Measurements from ENCODE around the gene TWNK. TPM values are rescaled to one million over a fixed set of nuclear protein-coding genes. Genes with fewer than 3 reads are reported as not detected.

The TWNK gene
- total and polyA plus RNA-seq, 7 donors = 11.0 to 29.0 (median 20.0) TPM

DNA sequence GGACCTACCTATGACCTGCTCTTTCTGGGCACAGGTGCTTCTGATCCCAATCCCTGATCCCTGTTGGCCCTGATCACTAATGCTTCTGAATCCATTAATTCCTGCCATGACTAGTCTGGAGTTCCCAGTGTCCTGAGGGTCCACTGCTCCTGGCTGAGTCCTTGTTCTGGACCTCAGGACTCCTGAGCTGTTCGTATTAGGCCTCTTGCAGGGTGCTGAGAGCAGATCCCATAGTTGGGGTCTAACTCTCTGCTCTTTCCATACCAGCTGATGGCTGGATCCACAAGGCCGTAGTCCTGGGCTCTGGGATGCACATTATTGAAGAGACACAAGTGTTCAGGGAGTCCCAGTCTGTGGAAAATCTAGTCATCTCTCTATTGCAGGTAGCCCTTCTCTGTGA, 7.0 kb upstream of the TWNK start:
- TF ChIP-seq, protein P1, sequence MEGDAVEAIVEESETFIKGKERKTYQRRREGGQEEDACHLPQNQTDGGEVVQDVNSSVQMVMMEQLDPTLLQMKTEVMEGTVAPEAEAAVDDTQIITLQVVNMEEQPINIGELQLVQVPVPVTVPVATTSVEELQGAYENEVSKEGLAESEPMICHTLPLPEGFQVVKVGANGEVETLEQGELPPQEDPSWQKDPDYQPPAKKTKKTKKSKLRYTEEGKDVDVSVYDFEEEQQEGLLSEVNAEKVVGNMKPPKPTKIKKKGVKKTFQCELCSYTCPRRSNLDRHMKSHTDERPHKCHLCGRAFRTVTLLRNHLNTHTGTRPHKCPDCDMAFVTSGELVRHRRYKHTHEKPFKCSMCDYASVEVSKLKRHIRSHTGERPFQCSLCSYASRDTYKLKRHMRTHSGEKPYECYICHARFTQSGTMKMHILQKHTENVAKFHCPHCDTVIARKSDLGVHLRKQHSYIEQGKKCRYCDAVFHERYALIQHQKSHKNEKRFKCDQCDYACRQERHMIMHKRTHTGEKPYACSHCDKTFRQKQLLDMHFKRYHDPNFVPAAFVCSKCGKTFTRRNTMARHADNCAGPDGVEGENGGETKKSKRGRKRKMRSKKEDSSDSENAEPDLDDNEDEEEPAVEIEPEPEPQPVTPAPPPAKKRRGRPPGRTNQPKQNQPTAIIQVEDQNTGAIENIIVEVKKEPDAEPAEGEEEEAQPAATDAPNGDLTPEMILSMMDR (IDR thresholded peaks at IDR 0.05) = no peak
- WGBS, 3 donors = 89 to 98% (median 92%) methylated on average over 2 of the region's 2 CpGs
- Histone ChIP-seq H3K27ac (no peak overlapping the region), H3K4me1 (no peaks in the 10 kb centered on the region), H3K36me3 (ENCODE audit: insufficient read depth in 1 of 2, low read depth in 1 of 2) (peaks cover 0 to 68% of the 10 kb centered on the region in 2 donors), H3K27me3 (ENCODE audit: insufficient read depth in 3 of 3, low read length in 2 of 3) (no peaks in the 10 kb centered on the region), H3K4me3 (no peak overlapping the region), H3K9me3 (no peaks in the 10 kb centered on the region)
- no peak for ATAC-seq
- peak in 1 of 2 donors; percentile 1 for DNase-seq
- intact Hi-C loops (cut with DNase I) = no loop called here

DNA sequence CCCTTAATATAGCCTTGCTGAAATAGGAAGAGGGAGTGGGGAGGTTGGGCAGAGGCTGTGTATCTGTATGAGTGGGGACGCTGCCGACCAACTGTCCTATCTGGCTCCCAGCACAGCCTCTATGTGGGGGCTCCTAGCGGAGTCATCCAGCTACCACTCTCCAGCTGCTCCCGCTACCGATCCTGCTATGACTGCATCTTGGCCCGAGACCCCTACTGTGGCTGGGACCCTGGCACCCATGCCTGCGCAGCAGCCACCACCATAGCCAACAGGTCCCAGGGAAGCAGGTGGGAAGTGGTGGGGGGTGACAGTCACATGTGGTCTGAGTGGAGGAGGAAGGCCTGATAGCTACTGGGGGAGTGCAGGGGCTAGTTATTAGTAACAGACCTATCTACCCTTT, 6.6 kb upstream of the TWNK start:
- Histone ChIP-seq H3K27ac (no peak overlapping the region), H3K36me3 (ENCODE audit: insufficient read depth in 1 of 2, low read depth in 1 of 2) (peaks cover 0 to 72% of the 10 kb centered on the region in 2 donors), H3K4me3 (no peak overlapping the region), H3K27me3 (ENCODE audit: insufficient read depth in 3 of 3, low read length in 2 of 3) (no peaks in the 10 kb centered on the region), H3K4me1 (no peaks in the 10 kb centered on the region), H3K9me3 (no peaks in the 10 kb centered on the region)
- intact Hi-C loops (cut with DNase I) = no loop called here
- TF ChIP-seq, protein P1 (IDR thresholded peaks at IDR 0.05) = no peak
- WGBS, 3 donors = 87 to 95% (median 93%) methylated on average over 7 of the region's 7 CpGs
- DNase-seq (peak in 1 of 2 donors; percentile 32), ATAC-seq (no peak)

DNA sequence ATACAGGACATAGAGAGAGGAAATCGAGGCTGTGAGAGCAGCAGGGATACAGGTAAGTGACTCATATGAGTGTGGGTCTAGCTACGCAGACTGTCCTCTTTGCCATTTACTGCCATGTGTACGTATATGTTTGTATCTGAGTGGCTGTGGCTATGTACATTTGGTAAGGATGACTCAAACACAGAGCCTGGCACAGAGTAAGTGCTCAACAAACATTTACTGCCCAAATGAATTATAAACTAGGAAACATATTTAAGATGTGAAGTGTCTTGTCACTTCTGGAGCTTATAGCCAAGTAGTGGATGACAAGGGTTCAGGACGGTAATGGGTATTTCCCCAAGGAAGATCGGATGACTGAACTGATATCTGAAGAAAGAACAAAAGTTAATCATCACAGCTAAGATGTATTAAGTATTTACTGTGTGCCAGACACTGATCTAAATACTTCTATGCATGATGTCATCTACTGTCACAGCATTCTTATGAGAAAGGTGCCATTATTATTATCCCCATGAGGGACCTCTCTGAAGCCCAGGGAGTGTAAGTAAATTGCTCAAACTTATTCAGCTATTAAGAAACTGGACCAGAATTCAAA, 6.1 kb upstream of the TWNK start:
- Histone ChIP-seq H3K4me1 (peaks cover 2% of the 10 kb centered on the region), H3K27me3 (ENCODE audit: insufficient read depth in 3 of 3, low read length in 2 of 3) (no peaks in the 10 kb centered on the region), H3K36me3 (ENCODE audit: insufficient read depth in 1 of 2, low read depth in 1 of 2) (peaks cover 0 to 76% of the 10 kb centered on the region in 2 donors), H3K9me3 (no peaks in the 10 kb centered on the region), H3K4me3 (no peak overlapping the region), H3K27ac (no peak overlapping the region)
- ATAC-seq (no peak), DNase-seq (no peak)
- 83 to 88% (median 84%) methylated on average over 5 of the region's 5 CpGs for WGBS, 3 donors
- TF ChIP-seq, protein P1 (IDR thresholded peaks at IDR 0.05) = no peak
- intact Hi-C loops (cut with DNase I) = no loop called here

DNA sequence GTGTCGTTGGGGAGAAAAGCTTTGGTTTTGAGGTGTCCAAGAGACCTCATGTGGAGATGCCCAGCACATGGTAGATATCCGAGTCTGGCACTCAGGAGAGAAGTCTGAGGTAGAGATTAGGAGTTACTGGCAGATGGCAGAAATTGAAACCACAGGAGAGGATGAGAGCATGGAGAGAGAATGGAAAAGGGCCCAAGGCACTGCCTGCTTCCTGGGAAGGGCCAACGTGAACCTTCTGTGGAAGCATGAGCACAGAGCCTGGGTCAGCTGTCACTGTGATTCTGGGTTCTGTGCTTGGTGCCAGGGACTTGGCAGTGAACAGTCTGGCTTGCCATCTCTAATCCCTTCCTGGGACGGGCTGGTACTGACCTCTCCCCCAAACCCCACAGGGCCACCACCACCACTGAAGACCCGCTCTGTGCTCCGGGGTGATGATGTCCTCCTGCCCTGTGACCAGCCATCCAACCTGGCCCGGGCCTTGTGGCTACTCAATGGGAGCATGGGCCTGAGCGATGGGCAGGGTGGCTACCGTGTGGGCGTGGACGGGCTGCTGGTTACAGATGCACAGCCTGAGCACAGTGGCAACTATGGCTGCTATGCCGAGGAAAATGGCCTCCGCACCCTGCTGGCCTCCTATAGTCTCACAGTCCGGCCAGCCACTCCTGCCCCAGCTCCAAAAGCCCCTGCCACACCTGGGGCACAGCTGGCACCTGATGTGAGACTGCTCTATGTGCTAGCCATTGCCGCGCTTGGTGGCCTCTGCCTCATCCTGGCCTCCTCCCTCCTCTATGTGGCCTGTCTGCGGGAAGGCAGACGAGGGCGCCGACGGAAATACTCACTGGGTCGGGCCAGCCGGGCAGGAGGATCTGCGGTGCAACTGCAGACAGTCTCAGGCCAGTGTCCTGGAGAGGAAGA, 4.2 kb upstream of the TWNK start:
- Histone ChIP-seq H3K27me3 (ENCODE audit: insufficient read depth in 3 of 3, low read length in 2 of 3) (no peaks in the 10 kb centered on the region), H3K27ac (no peak overlapping the region), H3K4me1 (peaks cover 11% of the 10 kb centered on the region), H3K9me3 (no peaks in the 10 kb centered on the region), H3K36me3 (ENCODE audit: insufficient read depth in 1 of 2, low read depth in 1 of 2) (peaks cover 0 to 77% of the 10 kb centered on the region in 2 donors), H3K4me3 (no peak overlapping the region)
- peak in 1 of 2 donors; percentile 42 for DNase-seq
- intact Hi-C loops (cut with DNase I) = no loop called here
- 78 to 84% (median 80%) methylated on average over 24 of the region's 24 CpGs for WGBS, 3 donors
- TF ChIP-seq, protein P1 (IDR thresholded peaks at IDR 0.05) = no peak
- ATAC-seq = no peak

Data from psoas muscle (tissue), 8 donors.